T-cell (primary cell): ENCODE measurements around the gene IFITM5. TPM values are rescaled to one million over a fixed set of nuclear protein-coding genes. Genes with fewer than 3 reads are reported as not detected.

Source experiments
- ATAC-seq, 4 experiments: fragments of 200-7000 bp in 3 of 4; fragments of 150-1000 bp in 1 of 4; cut with Tn5 transposase; replicated peaks in 1 of 4; 1 replicate in 3 of 4; 2 replicates in 1 of 4; pipeline ENCODE4 v1.10.0; 2021; ENCODE audit warnings: moderate library complexity in 3 of 4, mild to moderate bottlenecking in 2 of 4, moderate number of reproducible peaks in 1 of 4
- CTCF ChIA-PET, 2 donors: fragments of 300-600 bp; sonication (Branson Sonifier 250); formaldehyde crosslinking; loops; one replicate each; lab custom pipeline; 2022; ENCODE audit warnings: antibody characterized with exemption in 2 of 2; lab: Charles Lee
- POLR2A ChIA-PET, 2 donors: fragments of 300-600 bp; sonication (Branson Sonifier 250); formaldehyde crosslinking; loops; one replicate each; lab custom pipeline; 2022; ENCODE audit warnings: antibody characterized with exemption in 2 of 2; lab: Charles Lee
- DNase-seq, 35 experiments: peaks; one replicate each; pipeline versions ENCODE4 v3.0.0 to v3.0.0-alpha.2; 2013 to 2023
- H3K27ac ChIP-seq: one replicate; pipeline ENCODE4 v1.5.1; 2013; ENCODE audit warnings: low read length
- H3K27me3 ChIP-seq, 2 experiments: replicated peaks in 1 of 2; 1 replicate in 1 of 2; 2 replicates in 1 of 2; pipeline versions ENCODE4 v1.6.1 to v1.7.0; 2013; ENCODE audit warnings: low read length in 1 of 2, mixed read lengths in 1 of 2; ENCODE audit not compliant: control insufficient read depth in 2 of 2, insufficient read depth in 2 of 2; ENCODE audit errors: extremely low read depth in 1 of 2
- H3K36me3 ChIP-seq, 2 donors: 1 replicate in 1 of 2; 2 replicates in 1 of 2; pipeline versions ENCODE4 v1.6.1 to v1.7.0; 2013; ENCODE audit warnings: low read length in 1 of 2; ENCODE audit not compliant: control insufficient read depth in 2 of 2, insufficient read depth in 1 of 2; ENCODE audit errors: extremely low read depth in 1 of 2
- H3K4me1 ChIP-seq, 2 experiments: 1 replicate in 1 of 2; 2 replicates in 1 of 2; pipeline versions ENCODE4 v1.6.1 to v1.7.0; 2013; ENCODE audit warnings: low read length in 2 of 2, mixed read lengths in 1 of 2; ENCODE audit not compliant: insufficient read depth in 2 of 2, control insufficient read depth in 1 of 2; ENCODE audit errors: extremely low read depth in 1 of 2
- H3K4me3 ChIP-seq, 2 donors: 1 replicate in 1 of 2; 2 replicates in 1 of 2; pipeline versions ENCODE4 v1.5.1 to v1.7.0; 2013; ENCODE audit warnings: mild to moderate bottlenecking in 2 of 2, low read length in 1 of 2, moderate library complexity in 1 of 2; ENCODE audit not compliant: control insufficient read depth in 1 of 2; ENCODE audit errors: extremely low read depth in 1 of 2
- H3K9me3 ChIP-seq: 2 replicates; pipeline ENCODE4 v1.7.0; 2013
- H3K27ac Mint-ChIP-seq, 2 donors: one replicate each; pipeline ENCODE4 v1.8.0; 2020 to 2021; ENCODE audit warnings: mild to moderate bottlenecking in 2 of 2, mixed read lengths in 2 of 2
- H3K27me3 Mint-ChIP-seq, 2 donors: one replicate each; pipeline ENCODE4 v1.8.0; 2021 to 2022; ENCODE audit warnings: mixed read lengths in 2 of 2
- H3K36me3 Mint-ChIP-seq: one replicate; pipeline ENCODE4 v1.8.0; 2021; ENCODE audit warnings: mixed read lengths
- H3K4me1 Mint-ChIP-seq, 3 donors: one replicate each; pipeline ENCODE4 v1.8.0; 2020 to 2022; ENCODE audit warnings: mixed read lengths in 3 of 3, mild to moderate bottlenecking in 1 of 3
- H3K4me3 Mint-ChIP-seq, 3 donors: one replicate each; pipeline ENCODE4 v1.8.0; 2020 to 2022; ENCODE audit warnings: mild to moderate bottlenecking in 3 of 3, mixed read lengths in 3 of 3, moderate library complexity in 3 of 3
- H3K9me3 Mint-ChIP-seq, 3 donors: one replicate each; pipeline ENCODE4 v1.8.0; 2020 to 2022; ENCODE audit warnings: mixed read lengths in 3 of 3
- WGBS: methylation state at CpG from one replicate; pipeline ENCODE4 v1.1.5; 2013; ENCODE audit warnings: missing lambda C conversion rate; ENCODE audit not compliant: insufficient coverage; 5-methylcytosine and 5-hydroxymethylcytosine counted together
- total RNA-seq, 35 experiments: library from RNA in 6 of 35; stranded (reverse) in 6 of 35; fragments of 120-200 nt in 1 of 35; gene quantifications; one replicate each; pipeline versions ENCODE4 v1.2.1 to v1.2.4 and lab custom pipeline; 2013 to 2026

The IFITM5 gene
- total RNA-seq, 5 donors from 2014 or later (not counting 1 experiment from before 2014, with no cell fraction given), result not detected

DNA sequence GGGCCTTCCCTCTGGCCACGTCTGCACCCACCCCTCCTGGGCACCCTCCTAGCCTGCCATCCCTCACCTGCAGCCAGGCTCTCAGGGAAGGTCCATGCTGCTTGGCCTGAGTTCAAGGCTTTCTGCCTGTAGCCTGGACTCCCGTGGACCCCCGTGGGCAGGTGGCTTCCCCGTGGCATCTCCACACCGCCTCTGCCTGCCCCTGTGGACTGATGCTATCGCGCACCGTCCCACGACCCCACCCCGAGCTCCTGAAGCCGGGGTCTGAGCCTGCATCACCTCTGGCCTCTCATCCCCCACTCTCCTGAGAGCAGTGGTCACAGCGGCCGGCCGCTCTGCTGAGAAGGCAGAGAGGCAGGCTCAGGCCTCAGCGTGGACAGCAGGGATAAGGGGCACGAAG lies 4.5 kb downstream of the IFITM5 start:
- peaks cover 0 to 1% of the 10 kb centered on the region in 2 donors for H3K27me3 Mint-ChIP-seq
- peak in 2 of 35 experiments; percentile 1 to 19 for DNase-seq
- 89% methylated on average over 14 of the region's 16 CpGs for WGBS

GRCh38 chr11:293852-294661 lies 5.3 kb downstream of the IFITM5 start:
- Histone ChIP-seq H3K4me1 (peaks cover 14 to 58% of the 10 kb centered on the region in 2 experiments), H3K36me3 (peaks cover 11 to 14% of the 10 kb centered on the region in 2 donors), H3K27me3 (peaks cover 0 to 10% of the 10 kb centered on the region in 2 experiments), H3K9me3 (no peaks in the 10 kb centered on the region), H3K27ac (no peak overlapping the region), H3K4me3 (no peak overlapping the region)
- Mint-ChIP-seq H3K4me1 (peaks cover 22 to 39% (median 32%) of the 10 kb centered on the region in 3 donors), H3K27ac (peak overlapping the region in 1 of 2 donors; percentile 16), H3K27me3 (peaks cover 0 to 1% of the 10 kb centered on the region in 2 donors), H3K4me3 (no peak overlapping the region), H3K9me3 (no peaks in the 10 kb centered on the region), H3K36me3 (peaks cover 2% of the 10 kb centered on the region)
- WGBS, result 95% methylated on average over 20 of the region's 27 CpGs
- DNase-seq (peak in 2 of 35 experiments; percentile 1 to 24), ATAC-seq (no peak)
- ChIA-PET CTCF (no interaction called here), POLR2A (no interaction called here)

More for the DNA sequence above, 4.5 kb downstream of the IFITM5 start:
- Histone ChIP-seq H3K4me3 (no peak overlapping the region), H3K36me3 (peaks cover 11 to 14% of the 10 kb centered on the region in 2 donors), H3K9me3 (no peaks in the 10 kb centered on the region), H3K27me3 (peaks cover 0 to 12% of the 10 kb centered on the region in 2 experiments), H3K27ac (no peak overlapping the region), H3K4me1 (peaks cover 12 to 56% of the 10 kb centered on the region in 2 experiments)
- ChIA-PET POLR2A (interaction anchor here in 1 of 2 donors (0.5 kb wide), 1 partner anchor 9 kb away, joined by 5 read pairs; no protein-coding TSS in a partner anchor), CTCF (no interaction called here)
- ATAC-seq, result no peak
- Mint-ChIP-seq H3K4me1 (peaks cover 21 to 38% (median 31%) of the 10 kb centered on the region in 3 donors), H3K9me3 (no peaks in the 10 kb centered on the region), H3K36me3 (peaks cover 2% of the 10 kb centered on the region), H3K4me3 (no peak overlapping the region), H3K27ac (no peak overlapping the region)

DNA sequence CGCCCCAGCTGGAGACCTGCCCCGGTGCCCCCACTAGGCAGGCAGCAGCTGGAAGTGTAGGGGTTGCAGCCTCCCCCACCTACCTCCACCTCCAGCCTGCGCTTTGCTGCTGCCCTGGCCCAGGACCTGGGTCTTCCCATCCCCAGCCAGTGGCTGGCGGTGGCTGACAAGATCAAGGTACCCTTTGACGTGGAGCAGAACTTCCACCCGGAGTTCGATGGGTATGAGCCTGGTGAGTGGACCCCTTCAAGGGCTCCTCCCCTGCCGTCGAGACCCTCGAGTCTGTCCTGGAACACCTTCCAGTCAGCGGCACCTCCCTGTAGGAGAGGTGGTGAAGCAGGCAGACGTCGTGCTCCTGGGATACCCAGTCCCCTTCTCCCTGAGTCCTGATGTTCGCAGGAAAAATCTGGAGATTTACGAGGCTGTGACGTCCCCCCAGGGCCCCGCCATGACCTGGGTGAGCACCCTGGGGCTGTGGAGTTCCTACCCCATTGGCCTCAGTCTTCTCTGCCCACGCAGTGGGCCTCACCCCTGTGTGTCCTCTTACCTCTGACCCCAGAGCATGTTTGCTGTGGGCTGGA lies 6.0 kb downstream of the IFITM5 start:
- H3K9me3 Mint-ChIP-seq, result no peaks in the 10 kb centered on the region
- no peaks in the 10 kb centered on the region for H3K9me3 ChIP-seq
- peaks cover 0 to 1% of the 10 kb centered on the region in 2 donors for H3K27me3 Mint-ChIP-seq
- no peak for ATAC-seq
- DNase-seq, result peak in 2 of 35 experiments; percentile 1 to 23
- H3K4me3 ChIP-seq, result no peak overlapping the region
- H3K27ac ChIP-seq, result no peak overlapping the region
- H3K36me3 ChIP-seq, result peaks cover 11 to 14% of the 10 kb centered on the region in 2 donors
- 91% methylated on average over 12 of the region's 18 CpGs for WGBS
- ChIA-PET CTCF (no interaction called here), POLR2A (no interaction called here)
- peaks cover 14 to 53% of the 10 kb centered on the region in 2 experiments for H3K4me1 ChIP-seq
- H3K27ac Mint-ChIP-seq, result peak overlapping the region in 1 of 2 donors; percentile 16
- peaks cover 22 to 35% (median 28%) of the 10 kb centered on the region in 3 donors for H3K4me1 Mint-ChIP-seq
- H3K36me3 Mint-ChIP-seq, result peaks cover 2% of the 10 kb centered on the region
- no peak overlapping the region for H3K4me3 Mint-ChIP-seq
- H3K27me3 ChIP-seq, result peaks cover 0 to 5% of the 10 kb centered on the region in 2 experiments

DNA sequence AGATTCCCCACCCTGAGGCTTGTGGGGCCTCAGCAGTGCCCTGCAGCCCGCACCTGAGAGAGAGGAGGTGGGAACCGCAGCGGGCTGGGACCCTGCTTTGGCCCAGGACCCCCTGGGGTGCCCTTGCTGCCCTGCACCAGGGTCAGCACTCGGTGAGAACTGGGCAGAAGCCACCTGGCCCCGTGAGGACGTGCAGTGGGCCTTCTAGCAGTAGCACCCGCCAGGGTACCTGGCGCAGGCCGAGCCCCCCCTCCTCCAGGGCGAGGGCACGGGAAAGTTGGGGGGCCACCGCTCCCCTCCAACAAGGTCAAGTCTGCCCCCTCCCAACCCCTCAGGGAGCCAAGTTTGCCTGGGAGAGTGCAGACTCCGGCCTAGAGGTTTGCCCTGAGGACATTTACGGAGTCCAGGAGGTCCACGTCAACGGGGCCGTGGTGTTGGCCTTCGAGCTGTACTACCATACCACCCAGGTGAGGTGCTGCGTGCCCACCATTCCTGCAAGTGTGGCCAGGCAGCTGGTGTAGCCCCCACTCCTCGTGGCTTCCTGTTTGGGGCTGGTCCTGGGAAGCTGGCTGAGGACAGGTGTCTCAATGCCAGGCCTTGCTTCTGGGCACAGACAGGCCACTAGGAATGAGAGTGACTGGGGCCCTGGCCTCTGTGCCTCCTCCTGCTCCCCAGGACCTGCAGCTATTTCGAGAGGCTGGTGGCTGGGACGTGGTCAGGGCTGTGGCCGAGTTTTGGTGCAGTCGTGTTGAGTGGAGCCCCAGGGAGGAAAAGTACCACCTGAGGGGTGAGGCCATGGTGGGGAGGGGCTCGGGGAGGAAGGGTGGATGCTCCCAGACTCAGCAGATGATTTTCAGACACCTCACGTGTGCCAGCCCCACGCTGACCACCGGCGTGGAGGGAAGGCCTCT lies 6.9 kb downstream of the IFITM5 start:
- peaks cover 2% of the 10 kb centered on the region for H3K36me3 Mint-ChIP-seq
- WGBS, result 89% methylated on average over 24 of the region's 29 CpGs
- Histone ChIP-seq H3K27ac (no peak overlapping the region), H3K27me3 (peaks cover 0 to 8% of the 10 kb centered on the region in 2 experiments), H3K9me3 (no peaks in the 10 kb centered on the region), H3K4me3 (no peak overlapping the region), H3K36me3 (peaks cover 11 to 14% of the 10 kb centered on the region in 2 donors), H3K4me1 (peaks cover 9 to 53% of the 10 kb centered on the region in 2 experiments)
- ChIA-PET POLR2A (no interaction called here), CTCF (no interaction called here)
- H3K27me3 Mint-ChIP-seq, result no peaks in the 10 kb centered on the region
- DNase-seq, result peak in 1 of 35 experiments; percentile 23
- peak overlapping the region in 1 of 2 donors; percentile 55 for H3K27ac Mint-ChIP-seq
- H3K4me1 Mint-ChIP-seq, result peaks cover 22 to 31% (median 26%) of the 10 kb centered on the region in 3 donors
- H3K9me3 Mint-ChIP-seq, result no peaks in the 10 kb centered on the region
- no peak overlapping the region for H3K4me3 Mint-ChIP-seq
- no peak for ATAC-seq

DNA sequence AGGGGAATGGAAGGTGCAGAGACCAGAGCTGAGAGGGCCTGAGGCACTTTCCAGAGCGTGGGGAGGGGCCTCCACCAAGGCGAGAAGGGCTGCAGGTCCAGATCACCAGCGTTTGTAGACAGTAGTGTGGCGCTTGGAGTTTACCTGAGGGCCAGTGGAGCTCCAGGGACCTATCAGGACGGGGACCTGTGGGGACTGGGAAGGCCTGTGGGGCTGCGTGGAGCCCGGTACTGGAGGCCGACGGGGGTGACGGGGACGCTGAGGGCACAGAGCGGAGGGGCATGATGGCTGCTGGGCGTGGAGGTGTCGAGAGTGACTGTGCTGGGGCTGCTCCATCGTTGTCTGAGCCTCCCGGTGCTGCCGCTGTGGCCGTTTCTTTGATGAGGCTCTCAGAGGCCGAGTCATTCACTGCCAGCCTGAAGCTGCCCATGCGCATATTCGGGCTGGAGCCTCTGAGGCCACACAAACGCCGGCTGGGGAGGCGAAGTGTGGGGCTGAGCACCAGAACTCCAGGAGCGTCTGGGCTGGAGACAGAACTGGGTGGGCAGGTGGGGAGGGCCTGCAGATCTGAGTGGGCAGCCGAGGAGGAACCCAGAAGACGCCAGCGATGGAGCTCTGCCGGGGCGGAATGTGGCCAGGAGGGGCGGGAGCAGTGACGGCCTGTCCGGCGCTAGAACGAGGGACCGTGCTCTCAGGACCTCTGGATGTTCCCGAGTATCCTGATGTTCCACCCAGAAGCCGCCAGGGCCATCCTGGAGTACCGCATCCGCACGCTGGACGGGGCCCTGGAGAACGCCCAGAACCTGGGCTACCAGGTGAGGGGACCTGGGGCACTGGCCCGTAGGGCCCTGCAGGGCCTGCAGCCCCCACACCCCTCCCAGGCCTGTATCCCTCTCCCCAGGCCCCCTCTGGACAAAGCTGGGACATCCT lies 7.8 kb downstream of the IFITM5 start:
- Mint-ChIP-seq H3K27me3 (no peaks in the 10 kb centered on the region), H3K27ac (peak overlapping the region; percentile 54 to 79), H3K4me1 (peaks cover 25 to 34% (median 26%) of the 10 kb centered on the region in 3 donors), H3K36me3 (peaks cover 2% of the 10 kb centered on the region), H3K4me3 (peak overlapping the region; percentile 21 to 86 (median 35)), H3K9me3 (no peaks in the 10 kb centered on the region)
- Histone ChIP-seq H3K27me3 (peaks cover 0 to 11% of the 10 kb centered on the region in 2 experiments), H3K4me3 (no peak overlapping the region), H3K27ac (no peak overlapping the region), H3K9me3 (no peaks in the 10 kb centered on the region), H3K36me3 (peaks cover 9 to 14% of the 10 kb centered on the region in 2 donors), H3K4me1 (peaks cover 9 to 53% of the 10 kb centered on the region in 2 experiments)
- WGBS, result 95% methylated on average over 33 of the region's 44 CpGs
- CTCF ChIA-PET, result no interaction called here
- DNase-seq (peak in 2 of 35 experiments; percentile 3 to 23), ATAC-seq (no peak)
- POLR2A ChIA-PET, result no interaction called here
